RWPE2 (cell line): ENCODE results near the gene MYOM3.

Experiments
- ATAC-seq: fragments of 200-7000 bp; cut with Tn5 transposase; 3 replicates; pipeline ENCODE4 v1.9.1; 2021; ENCODE audit warnings: low read depth
- DNase-seq: peaks from one replicate; pipeline ENCODE4 v3.0.0-alpha.2; 2020; ENCODE audit warnings: low spot score
- H3K27ac ChIP-seq: fragments of 450-650 bp; 2 replicates; pipeline ENCODE4 v1.5.1; 2017; ENCODE audit warnings: mild to moderate bottlenecking; ENCODE audit not compliant: poor library complexity, severe bottlenecking
- H3K27me3 ChIP-seq: fragments of 250-450 bp; sonication (Bioruptor Pico); 2 replicates; pipeline ENCODE4 v1.5.1; 2021; ENCODE audit warnings: mild to moderate bottlenecking, moderate library complexity; ENCODE audit not compliant: insufficient read depth, poor library complexity, severe bottlenecking
- H3K36me3 ChIP-seq: fragments of 250-450 bp; sonication (Bioruptor Pico); 2 replicates; pipeline ENCODE4 v1.5.1; 2020; ENCODE audit warnings: low read depth, mild to moderate bottlenecking, moderate library complexity
- H3K4me1 ChIP-seq: fragments of 250-450 bp; sonication (Bioruptor Pico); 2 replicates; pipeline ENCODE4 v1.5.1; 2021; ENCODE audit warnings: mild to moderate bottlenecking, moderate library complexity; ENCODE audit not compliant: insufficient read depth, poor library complexity, severe bottlenecking
- H3K4me3 ChIP-seq: fragments of 250-450 bp; sonication (Bioruptor Pico); 2 replicates; pipeline ENCODE4 v1.5.1; 2021; ENCODE audit warnings: mild to moderate bottlenecking, moderate library complexity; ENCODE audit not compliant: severe bottlenecking
- H3K9me3 ChIP-seq: fragments of 250-450 bp; sonication (Bioruptor Pico); 2 replicates; pipeline ENCODE4 v1.5.1; 2021; ENCODE audit warnings: mild to moderate bottlenecking, moderate library complexity; ENCODE audit not compliant: severe bottlenecking
- CTCF ChIP-seq: fragments of 450-650 bp; IDR thresholded peaks from one replicate; pipeline ENCODE4 v1.5.1; 2017; ENCODE audit warnings: mild to moderate bottlenecking, moderate library complexity; ENCODE audit not compliant: poor library complexity, severe bottlenecking

Gene MYOM3

GRCh38 chr1:24139222-24139489 is 27.2 kb upstream of the MYOM3 start:
- no peak overlapping the region for H3K4me3 ChIP-seq
- peaks cover 4% of the 10 kb centered on the region for H3K4me1 ChIP-seq
- no peak for DNase-seq
- no peak overlapping the region for H3K27ac ChIP-seq
- no peak for TF ChIP-seq CTCF
- no peaks in the 10 kb centered on the region for H3K9me3 ChIP-seq
- no peak for ATAC-seq
- H3K27me3 ChIP-seq: no peaks in the 10 kb centered on the region
- peaks cover 3% of the 10 kb centered on the region; the same call in 1 of the 2 replicates for H3K36me3 ChIP-seq

- H3K4me3 ChIP-seq: no peak overlapping the region
- H3K9me3 ChIP-seq: no peaks in the 10 kb centered on the region
- no peak for TF ChIP-seq CTCF
- peaks cover 8% of the 10 kb centered on the region for H3K36me3 ChIP-seq
- no peak overlapping the region for H3K27ac ChIP-seq
- DNase-seq (peak; percentile 17), ATAC-seq (no peak)
- no peaks in the 10 kb centered on the region for H3K27me3 ChIP-seq
- H3K4me1 ChIP-seq: peaks cover 4% of the 10 kb centered on the region
These were observed 26.7 kb upstream of the MYOM3 start for GRCh38 chr1:24138476-24139221.

GRCh38 chr1:24136956-24137539 is 25.1 kb upstream of the MYOM3 start:
- no peak for TF ChIP-seq CTCF
- Histone ChIP-seq H3K36me3 (peaks cover 17% of the 10 kb centered on the region), H3K27me3 (no peaks in the 10 kb centered on the region), H3K27ac (no peak overlapping the region), H3K4me1 (no peaks in the 10 kb centered on the region), H3K4me3 (no peak overlapping the region), H3K9me3 (no peaks in the 10 kb centered on the region)
- no peak for DNase-seq
- no peak for ATAC-seq

GRCh38 chr1:24134376-24134775 is 22.4 kb upstream of the MYOM3 start:
- Histone ChIP-seq H3K27me3 (no peaks in the 10 kb centered on the region), H3K4me1 (no peaks in the 10 kb centered on the region), H3K4me3 (no peak overlapping the region), H3K36me3 (peaks cover 35% of the 10 kb centered on the region), H3K9me3 (no peaks in the 10 kb centered on the region), H3K27ac (no peak overlapping the region)
- TF ChIP-seq CTCF: no peak
- DNase-seq: peak; percentile 12
- ATAC-seq: no peak

GRCh38 chr1:24133819-24134218 is 21.9 kb upstream of the MYOM3 start:
- Histone ChIP-seq H3K27me3 (no peaks in the 10 kb centered on the region), H3K9me3 (no peaks in the 10 kb centered on the region), H3K36me3 (peaks cover 35% of the 10 kb centered on the region), H3K4me1 (no peaks in the 10 kb centered on the region), H3K4me3 (no peak overlapping the region), H3K27ac (no peak overlapping the region)
- no peak for DNase-seq
- ATAC-seq: no peak
- no peak for TF ChIP-seq CTCF
